Skeletal muscle satellite cell (primary cell): Measurements from ENCODE around the gene WNT7B.

Source experiments
- H3K27me3 ChIP-seq: 2 replicates; pipeline ENCODE4 v1.7.0; 2013; ENCODE audit warnings: low read length; ENCODE audit not compliant: control insufficient read depth, insufficient read depth
- H3K36me3 ChIP-seq: 2 replicates; pipeline ENCODE4 v1.7.0; 2013; ENCODE audit warnings: mild to moderate bottlenecking, control low read depth, low read length; ENCODE audit not compliant: insufficient read depth
- H3K4me1 ChIP-seq: 2 replicates; pipeline ENCODE4 v1.7.0; 2013; ENCODE audit warnings: low read length; ENCODE audit not compliant: control insufficient read depth, insufficient read depth
- H3K4me2 ChIP-seq: 2 replicates; pipeline ENCODE4 v1.7.0; 2013; ENCODE audit warnings: mild to moderate bottlenecking, low read length
- H3K4me3 ChIP-seq: 2 replicates; pipeline ENCODE4 v1.7.0; 2013; ENCODE audit warnings: low read length
- H3K9ac ChIP-seq: 2 replicates; pipeline ENCODE4 v1.7.0; 2013; ENCODE audit warnings: mild to moderate bottlenecking, low read depth, low read length, moderate library complexity
- H3K9me3 ChIP-seq: replicated peaks from 2 replicates; pipeline ENCODE4 v1.7.0; 2013; ENCODE audit warnings: mild to moderate bottlenecking, control low read depth, low read length

Gene WNT7B

DNA sequence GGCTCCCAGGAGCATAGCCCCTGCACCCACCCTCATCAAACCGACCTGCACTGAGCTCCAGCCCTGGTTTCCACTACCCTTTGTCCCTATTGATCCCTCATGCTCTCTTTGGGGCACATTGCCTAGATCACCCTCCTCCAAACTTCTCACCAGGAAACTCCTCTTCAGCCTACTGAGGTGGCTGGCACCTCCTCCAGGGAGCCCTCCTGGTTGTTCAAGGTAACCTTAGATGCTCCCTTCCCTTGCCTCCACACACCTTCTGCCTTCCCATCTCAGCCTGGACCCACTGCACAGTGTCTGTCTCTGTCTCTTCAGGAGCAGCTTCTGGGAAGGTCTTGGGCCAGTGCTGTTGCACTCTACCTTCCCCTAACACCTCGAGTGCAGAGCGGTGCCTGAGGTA lies 15.8 kb upstream of the WNT7B start:
- Histone ChIP-seq H3K36me3 (no peaks in the 10 kb centered on the region), H3K4me2 (no peak overlapping the region), H3K4me3 (no peak overlapping the region), H3K9ac (no peak overlapping the region), H3K4me1 (peaks cover 33% of the 10 kb centered on the region), H3K9me3 (no peaks in the 10 kb centered on the region), H3K27me3 (no peaks in the 10 kb centered on the region)

DNA sequence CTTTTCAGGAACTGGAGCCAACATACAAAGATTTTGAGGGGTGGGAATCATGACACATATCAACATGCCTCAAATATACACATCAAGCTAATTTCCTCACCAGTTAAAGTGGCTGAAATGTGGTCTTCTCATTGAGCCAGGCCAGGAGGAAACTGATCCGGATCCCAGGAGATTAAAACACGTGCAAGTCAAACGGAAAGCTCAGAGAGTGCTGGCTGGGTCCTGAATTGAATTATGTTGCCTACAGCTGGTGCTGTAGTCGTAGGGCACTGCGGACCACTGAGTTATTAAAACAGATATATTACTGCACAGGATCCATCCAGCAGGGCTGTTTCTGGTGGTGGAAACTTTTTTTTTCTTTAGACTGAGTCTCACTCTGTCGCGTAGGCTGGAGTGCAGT lies 14.1 kb upstream of the WNT7B start:
- no peak overlapping the region for H3K4me3 ChIP-seq
- H3K9ac ChIP-seq: no peak overlapping the region
- H3K4me1 ChIP-seq: peaks cover 18% of the 10 kb centered on the region
- H3K4me2 ChIP-seq: no peak overlapping the region
- H3K27me3 ChIP-seq: no peaks in the 10 kb centered on the region
- H3K36me3 ChIP-seq: no peaks in the 10 kb centered on the region
- H3K9me3 ChIP-seq: no peaks in the 10 kb centered on the region

DNA sequence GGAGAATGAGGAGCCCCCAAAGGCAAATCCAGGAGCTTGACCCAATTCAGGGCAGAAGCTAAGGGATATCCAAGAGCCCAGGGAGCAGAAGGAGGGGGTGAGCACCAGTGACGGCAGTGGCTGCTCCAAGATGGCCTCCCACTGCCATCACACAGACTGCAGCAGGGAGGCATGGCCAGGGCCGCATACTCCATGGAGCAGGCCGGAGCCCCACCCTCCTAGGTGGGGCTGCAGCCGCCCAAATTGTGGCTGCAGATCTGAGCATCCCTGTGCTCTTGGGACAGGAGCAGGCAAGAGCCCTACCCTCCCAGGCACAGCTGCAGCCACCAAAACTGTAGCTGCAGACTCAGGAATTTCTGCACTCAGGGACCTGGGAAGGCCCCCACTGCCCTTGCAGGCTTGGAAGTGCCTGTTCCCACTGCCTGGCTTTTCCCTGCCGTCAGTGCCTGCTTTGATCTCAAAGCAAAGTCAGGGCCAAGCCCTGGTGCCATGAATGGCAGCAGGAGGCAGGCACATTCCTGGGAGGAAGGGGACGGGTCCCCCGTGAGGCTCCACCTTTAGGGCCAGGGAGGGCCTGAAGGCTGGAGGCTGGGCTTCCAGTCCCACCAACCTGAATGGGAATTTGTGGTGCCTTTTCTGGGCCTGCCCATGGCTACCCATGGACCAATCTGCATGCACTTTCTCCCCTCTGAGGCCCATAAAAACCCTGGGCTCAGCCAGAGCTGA lies 10.3 kb upstream of the WNT7B start:
- Histone ChIP-seq H3K36me3 (no peaks in the 10 kb centered on the region), H3K9me3 (peaks cover 4% of the 10 kb centered on the region), H3K4me1 (no peaks in the 10 kb centered on the region), H3K9ac (no peak overlapping the region), H3K4me2 (no peak overlapping the region), H3K27me3 (peaks cover 3% of the 10 kb centered on the region), H3K4me3 (no peak overlapping the region)

DNA sequence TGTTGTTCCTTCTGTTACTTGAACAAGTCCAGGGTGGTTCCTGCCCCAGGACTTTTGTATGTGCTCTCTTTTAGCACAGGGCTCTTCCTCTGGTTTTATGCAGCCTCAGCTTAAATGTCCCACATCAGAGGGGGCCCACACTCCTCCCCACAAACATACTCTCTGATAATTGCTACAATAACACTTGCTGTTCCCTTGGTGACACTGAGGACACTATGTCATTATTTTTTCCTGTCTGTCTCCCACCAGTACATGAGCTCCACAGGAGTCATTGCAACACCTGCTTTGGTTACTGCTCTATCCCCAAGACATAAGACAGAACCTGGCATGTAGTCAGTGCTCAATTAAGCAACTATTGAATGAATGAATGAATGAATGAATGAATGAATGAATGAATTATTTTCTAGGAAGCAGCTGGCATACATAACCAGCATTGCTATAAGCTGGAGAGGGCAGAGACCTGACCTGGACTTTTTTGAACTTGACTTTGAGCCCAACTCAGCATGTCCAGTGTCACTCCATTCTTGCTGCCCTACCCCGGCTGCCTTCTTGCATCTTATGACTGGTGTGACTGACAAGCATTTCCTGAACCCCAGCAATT lies 7.5 kb upstream of the WNT7B start:
- Histone ChIP-seq H3K27me3 (peaks cover 6% of the 10 kb centered on the region), H3K4me3 (no peak overlapping the region), H3K9ac (no peak overlapping the region), H3K4me2 (no peak overlapping the region), H3K4me1 (no peaks in the 10 kb centered on the region), H3K36me3 (no peaks in the 10 kb centered on the region), H3K9me3 (peaks cover 4% of the 10 kb centered on the region)

DNA sequence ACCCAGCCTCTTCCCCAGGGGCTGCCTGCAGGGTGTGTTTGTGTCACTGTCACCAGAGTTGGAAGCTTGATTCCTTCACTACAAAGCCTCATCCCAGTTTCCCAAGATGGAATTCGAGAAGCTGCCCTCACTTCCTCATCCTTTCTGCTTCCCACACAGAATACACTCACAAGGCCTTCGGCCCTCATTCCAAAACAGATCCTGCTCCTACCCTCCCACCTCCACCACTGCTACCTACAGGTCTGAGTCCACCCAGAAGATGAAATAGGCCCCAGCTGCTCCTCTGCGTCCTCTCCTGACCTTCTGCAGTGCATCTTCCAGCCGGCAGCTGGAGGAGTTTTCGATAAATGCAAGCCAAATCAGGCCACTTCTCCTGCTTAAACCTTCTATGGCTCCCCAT lies 6.8 kb upstream of the WNT7B start:
- Histone ChIP-seq H3K9ac (no peak overlapping the region), H3K4me3 (no peak overlapping the region), H3K4me1 (peaks cover 3% of the 10 kb centered on the region), H3K9me3 (peaks cover 4% of the 10 kb centered on the region), H3K4me2 (no peak overlapping the region), H3K36me3 (no peaks in the 10 kb centered on the region), H3K27me3 (peaks cover 6% of the 10 kb centered on the region)

DNA sequence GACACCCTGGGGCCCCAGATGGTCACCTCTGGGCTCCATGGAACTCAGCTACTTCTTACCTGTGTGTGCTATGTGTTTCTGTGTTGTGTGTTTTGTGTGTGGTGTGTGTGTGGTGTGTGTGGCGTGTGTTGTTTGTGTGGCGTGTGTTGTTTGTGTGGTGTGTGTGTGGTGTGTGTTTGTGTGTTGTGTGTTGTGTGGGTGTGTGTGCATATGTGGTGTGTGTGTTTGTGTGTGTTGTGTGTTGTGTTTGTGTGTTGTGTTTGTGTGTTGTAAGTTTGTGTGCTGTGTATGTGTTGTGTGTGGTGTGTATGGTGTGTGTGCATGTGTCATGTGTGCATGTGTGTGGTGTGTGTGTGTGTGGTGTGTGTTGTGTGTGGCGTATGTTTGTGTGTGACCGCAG lies 3.8 kb upstream of the WNT7B start:
- H3K9me3 ChIP-seq: peaks cover 4% of the 10 kb centered on the region
- no peak overlapping the region for H3K4me2 ChIP-seq
- H3K36me3 ChIP-seq: no peaks in the 10 kb centered on the region
- no peak overlapping the region for H3K4me3 ChIP-seq
- no peak overlapping the region for H3K9ac ChIP-seq
- peaks cover 24% of the 10 kb centered on the region for H3K27me3 ChIP-seq
- H3K4me1 ChIP-seq: peaks cover 9% of the 10 kb centered on the region

DNA sequence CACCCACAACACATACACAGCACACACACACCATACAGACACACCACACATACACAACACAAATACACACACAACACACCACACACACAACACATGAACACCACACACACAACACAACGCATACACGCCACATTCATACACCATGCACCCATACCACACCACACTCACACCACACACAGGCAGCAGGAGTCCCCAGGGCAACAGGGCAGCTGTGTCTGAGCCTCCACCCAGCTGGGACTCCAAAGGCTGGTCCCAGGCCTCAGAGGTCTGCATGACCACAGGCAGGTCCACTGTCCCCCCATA lies 3.3 kb upstream of the WNT7B start:
- peaks cover 2% of the 10 kb centered on the region for H3K9me3 ChIP-seq
- peaks cover 29% of the 10 kb centered on the region for H3K27me3 ChIP-seq
- no peak overlapping the region for H3K4me3 ChIP-seq

DNA sequence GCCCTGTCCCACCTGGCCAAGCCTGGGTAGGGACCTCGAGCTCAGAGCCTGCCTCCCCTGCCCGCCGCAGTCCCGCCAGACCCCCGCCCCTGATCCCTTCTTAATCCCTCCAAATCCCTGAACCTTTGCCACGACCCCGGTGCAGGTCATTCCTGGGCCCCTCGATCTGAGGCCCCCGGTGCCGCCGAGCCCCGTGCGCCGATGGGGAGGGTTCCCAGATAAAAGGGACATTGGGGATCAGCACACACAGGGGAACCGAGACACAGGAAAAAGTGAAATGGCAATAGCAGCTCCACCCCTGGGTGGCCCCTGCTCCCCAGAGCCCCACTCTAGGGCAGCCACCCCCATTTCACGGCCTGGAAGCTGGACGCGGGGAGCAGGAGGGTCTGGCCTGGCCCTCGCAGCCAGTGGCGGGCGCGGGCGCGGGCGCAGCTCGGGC lies 1.3 kb upstream of the WNT7B start:
- H3K36me3 ChIP-seq: no peaks in the 10 kb centered on the region
- H3K9me3 ChIP-seq: no peaks in the 10 kb centered on the region
- H3K4me2 ChIP-seq: peak overlapping the region; percentile 100
- no peak overlapping the region for H3K4me3 ChIP-seq
- peaks cover 49% of the 10 kb centered on the region for H3K27me3 ChIP-seq
- no peak overlapping the region for H3K9ac ChIP-seq
- H3K4me1 ChIP-seq: peaks cover 9% of the 10 kb centered on the region

More for the DNA sequence above, 3.3 kb upstream of the WNT7B start:
- H3K9ac ChIP-seq: no peak overlapping the region
- no peaks in the 10 kb centered on the region for H3K36me3 ChIP-seq
- H3K4me1 ChIP-seq: peaks cover 9% of the 10 kb centered on the region
- H3K4me2 ChIP-seq: no peak overlapping the region

DNA sequence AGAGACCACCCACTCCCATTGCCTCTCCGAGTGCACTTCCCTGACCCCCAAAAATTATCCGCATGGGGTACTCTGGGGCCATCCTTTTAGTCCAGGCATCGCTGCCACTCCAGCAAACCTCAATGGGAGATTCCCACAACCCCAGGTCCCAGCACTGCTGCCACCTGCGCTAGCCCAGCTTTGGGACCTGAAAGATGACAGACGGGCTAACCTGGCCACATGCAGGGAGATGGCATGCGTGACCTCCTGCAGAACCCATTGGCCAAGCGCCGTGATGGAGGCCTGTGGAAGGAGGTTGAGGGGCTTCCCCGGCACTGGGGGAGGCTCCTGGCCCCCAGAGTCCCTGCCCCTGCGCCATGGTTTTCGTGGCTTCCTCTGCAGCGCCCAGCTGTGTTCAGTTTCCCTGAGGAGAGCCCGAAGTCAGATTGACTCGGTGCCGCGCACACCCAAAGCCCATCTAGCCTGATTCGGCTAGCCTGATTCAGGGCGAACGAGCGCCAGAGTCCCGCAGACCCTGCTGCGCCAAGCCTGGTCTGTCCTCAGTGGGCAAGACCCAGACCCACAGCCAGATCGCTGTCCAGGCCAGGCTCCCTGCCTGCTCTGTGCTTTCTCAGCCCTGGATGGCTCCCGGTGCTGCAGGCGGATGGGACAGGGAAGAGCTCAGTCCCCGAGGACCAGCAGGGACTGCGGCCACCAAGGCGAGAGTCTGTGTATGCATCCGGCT lies 751 bp upstream of the WNT7B start:
- peaks cover 9% of the 10 kb centered on the region for H3K4me1 ChIP-seq
- no peaks in the 10 kb centered on the region for H3K36me3 ChIP-seq
- peaks cover 55% of the 10 kb centered on the region for H3K27me3 ChIP-seq
- H3K9me3 ChIP-seq: no peaks in the 10 kb centered on the region
- no peak overlapping the region for H3K9ac ChIP-seq
- H3K4me3 ChIP-seq: no peak overlapping the region
- H3K4me2 ChIP-seq: peak overlapping the region; percentile 7

DNA sequence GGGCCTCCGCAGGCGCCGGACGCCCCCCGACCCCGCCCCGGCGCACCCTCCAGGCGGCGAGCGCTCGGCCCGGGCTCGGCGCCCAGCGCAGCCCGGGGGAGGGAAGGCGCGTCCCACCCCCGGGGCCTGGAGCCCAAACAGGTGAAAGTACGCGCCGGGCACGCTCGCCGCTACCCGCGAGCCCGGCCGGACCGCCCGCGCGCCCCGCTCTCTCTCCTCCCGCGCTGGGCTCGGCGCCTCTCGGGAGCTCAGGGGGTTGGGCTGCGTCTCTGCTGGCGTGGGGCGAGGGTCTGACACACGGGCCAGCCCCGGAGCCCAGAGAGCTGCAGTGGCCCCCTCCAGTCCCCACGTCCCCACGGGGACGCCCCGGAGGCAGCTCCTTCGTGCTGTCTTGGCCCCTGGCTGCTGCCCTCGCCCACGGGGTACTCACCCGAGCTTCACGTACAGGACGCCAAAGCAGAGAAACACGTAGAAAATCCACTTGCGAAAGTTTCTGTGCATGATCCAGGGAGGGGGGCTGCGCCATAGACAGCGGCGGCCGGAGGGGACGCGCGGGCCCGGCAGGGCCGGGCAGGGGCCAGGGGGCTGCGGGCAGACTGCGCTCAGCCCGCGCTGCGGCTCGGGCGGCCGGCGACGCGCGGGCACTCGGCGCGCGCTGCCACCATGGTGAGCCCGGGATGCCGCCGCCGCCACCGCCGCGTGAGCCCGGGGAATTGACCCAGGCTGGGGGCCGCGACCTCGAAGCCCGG lies 534 bp downstream of the WNT7B start:
- Histone ChIP-seq H3K4me3 (peak overlapping the region; percentile 13), H3K4me1 (peaks cover 12% of the 10 kb centered on the region), H3K27me3 (peaks cover 60% of the 10 kb centered on the region), H3K9ac (no peak overlapping the region), H3K4me2 (peak overlapping the region; percentile 69), H3K9me3 (no peaks in the 10 kb centered on the region), H3K36me3 (no peaks in the 10 kb centered on the region)
